Stimulated activated naive CD8-positive, alpha-beta T cell treated with anti-CD3 and anti-CD28 coated beads, Interleukin-15, amount 100 ng/mL, for 72 hours (primary cell): ENCODE data around the gene ITGA2.

Experiments
- ATAC-seq: fragments of 150-1000 bp; cut with Tn5 transposase; 2 replicates; pipeline ENCODE4 v1.10.0; 2021; ENCODE audit warnings: mild to moderate bottlenecking, moderate library complexity
- DNase-seq, 2 donors: peaks; one replicate each; pipeline ENCODE4 v3.0.0; 2021 to 2022
- H3K27ac Mint-ChIP-seq, 2 donors: one replicate each; pipeline ENCODE4 v1.8.0; 2022; ENCODE audit warnings: mild to moderate bottlenecking in 2 of 2, mixed read lengths in 2 of 2, moderate library complexity in 2 of 2
- H3K27me3 Mint-ChIP-seq: one replicate; pipeline ENCODE4 v1.8.0; 2022; ENCODE audit warnings: mixed read lengths
- H3K4me1 Mint-ChIP-seq: one replicate; pipeline ENCODE4 v1.8.0; 2022; ENCODE audit warnings: mild to moderate bottlenecking, mixed read lengths
- H3K4me3 Mint-ChIP-seq, 2 donors: one replicate each; pipeline ENCODE4 v1.8.0; 2022; ENCODE audit warnings: mild to moderate bottlenecking in 2 of 2, mixed read lengths in 2 of 2, moderate library complexity in 1 of 2
- H3K9me3 Mint-ChIP-seq, 2 donors: one replicate each; pipeline ENCODE4 v1.8.0; 2022; ENCODE audit warnings: mixed read lengths in 2 of 2

Gene ITGA2

GRCh38 chr5:52998552-52999313, 9.6 kb downstream of the ITGA2 start:
- Mint-ChIP-seq H3K27me3 (no peaks in the 10 kb centered on the region), H3K9me3 (no peaks in the 10 kb centered on the region), H3K4me1 (peaks cover 7% of the 10 kb centered on the region), H3K27ac (no peak overlapping the region), H3K4me3 (no peak overlapping the region)
- ATAC-seq (no peak), DNase-seq (no peak)

- peak; percentile 67 for ATAC-seq
Measured at GRCh38 chr5:52999344-52999949, 10.3 kb downstream of the ITGA2 start.

GRCh38 chr5:53001541-53001940, 12.4 kb downstream of the ITGA2 start:
- H3K4me1 Mint-ChIP-seq = peaks cover 32% of the 10 kb centered on the region
- H3K4me3 Mint-ChIP-seq = no peak overlapping the region
- no peaks in the 10 kb centered on the region for H3K9me3 Mint-ChIP-seq
- DNase-seq (no peak), ATAC-seq (no peak)
- H3K27ac Mint-ChIP-seq = no peak overlapping the region
- H3K27me3 Mint-ChIP-seq = no peaks in the 10 kb centered on the region

More at GRCh38 chr5:52999344-52999949, 10.3 kb downstream of the ITGA2 start:
- Mint-ChIP-seq H3K27ac (no peak overlapping the region), H3K4me1 (peaks cover 14% of the 10 kb centered on the region), H3K27me3 (no peaks in the 10 kb centered on the region), H3K4me3 (no peak overlapping the region), H3K9me3 (no peaks in the 10 kb centered on the region)
- DNase-seq = no peak

- H3K27ac Mint-ChIP-seq = no peak overlapping the region
- DNase-seq (no peak), ATAC-seq (no peak)
- H3K4me3 Mint-ChIP-seq = no peak overlapping the region
- H3K9me3 Mint-ChIP-seq = no peaks in the 10 kb centered on the region
- H3K27me3 Mint-ChIP-seq = no peaks in the 10 kb centered on the region
- H3K4me1 Mint-ChIP-seq = peaks cover 42% of the 10 kb centered on the region
Measured at GRCh38 chr5:53002491-53002890, 13.3 kb downstream of the ITGA2 start.

GRCh38 chr5:53003144-53003543, 14.0 kb downstream of the ITGA2 start:
- no peak overlapping the region for H3K4me3 Mint-ChIP-seq
- peaks cover 48% of the 10 kb centered on the region for H3K4me1 Mint-ChIP-seq
- no peak overlapping the region for H3K27ac Mint-ChIP-seq

GRCh38 chr5:53006911-53007890, 18.0 kb downstream of the ITGA2 start:
- no peaks in the 10 kb centered on the region for H3K9me3 Mint-ChIP-seq
- H3K27me3 Mint-ChIP-seq = no peaks in the 10 kb centered on the region
- peaks cover 77% of the 10 kb centered on the region for H3K4me1 Mint-ChIP-seq
- H3K27ac Mint-ChIP-seq = no peak overlapping the region
- ATAC-seq (no peak), DNase-seq (no peak)
- no peak overlapping the region for H3K4me3 Mint-ChIP-seq

More at GRCh38 chr5:53003144-53003543, 14.0 kb downstream of the ITGA2 start:
- no peaks in the 10 kb centered on the region for H3K9me3 Mint-ChIP-seq
- ATAC-seq (no peak), DNase-seq (no peak)
- no peaks in the 10 kb centered on the region for H3K27me3 Mint-ChIP-seq

- H3K4me3 Mint-ChIP-seq = no peak overlapping the region
- no peaks in the 10 kb centered on the region for H3K9me3 Mint-ChIP-seq
- H3K27me3 Mint-ChIP-seq = peaks cover 10% of the 10 kb centered on the region
- peak; percentile 96 for ATAC-seq
- DNase-seq = peak; percentile 33 to 63
- peak overlapping the region in 1 of 2 donors; percentile 81 for H3K27ac Mint-ChIP-seq
- peaks cover 71% of the 10 kb centered on the region for H3K4me1 Mint-ChIP-seq
Measured at GRCh38 chr5:53008751-53009150, 19.6 kb downstream of the ITGA2 start.

- no peaks in the 10 kb centered on the region for H3K9me3 Mint-ChIP-seq
- DNase-seq (no peak), ATAC-seq (peak; percentile 51)
- peak overlapping the region in 1 of 2 donors; percentile 2 for H3K4me3 Mint-ChIP-seq
- H3K27me3 Mint-ChIP-seq = peaks cover 17% of the 10 kb centered on the region
- H3K4me1 Mint-ChIP-seq = peaks cover 71% of the 10 kb centered on the region
- no peak overlapping the region for H3K27ac Mint-ChIP-seq
Measured at GRCh38 chr5:53009816-53010215, 20.7 kb downstream of the ITGA2 start.

GRCh38 chr5:53010814-53011213, 21.7 kb downstream of the ITGA2 start:
- H3K27ac Mint-ChIP-seq = no peak overlapping the region
- peaks cover 17% of the 10 kb centered on the region for H3K27me3 Mint-ChIP-seq
- no peak overlapping the region for H3K4me3 Mint-ChIP-seq
- peaks cover 71% of the 10 kb centered on the region for H3K4me1 Mint-ChIP-seq
- no peak for ATAC-seq
- no peaks in the 10 kb centered on the region for H3K9me3 Mint-ChIP-seq
- no peak for DNase-seq

GRCh38 chr5:53011233-53011632, 22.1 kb downstream of the ITGA2 start:
- H3K4me1 Mint-ChIP-seq = peaks cover 71% of the 10 kb centered on the region
- H3K27me3 Mint-ChIP-seq = peaks cover 17% of the 10 kb centered on the region
- ATAC-seq (no peak), DNase-seq (no peak)
- H3K4me3 Mint-ChIP-seq = no peak overlapping the region
- no peaks in the 10 kb centered on the region for H3K9me3 Mint-ChIP-seq
- H3K27ac Mint-ChIP-seq = no peak overlapping the region

GRCh38 chr5:53013857-53014256, 24.7 kb downstream of the ITGA2 start:
- Mint-ChIP-seq H3K4me3 (no peak overlapping the region), H3K27ac (no peak overlapping the region), H3K9me3 (peaks cover 0 to 7% of the 10 kb centered on the region in 2 donors), H3K4me1 (peaks cover 45% of the 10 kb centered on the region), H3K27me3 (peaks cover 33% of the 10 kb centered on the region)
- DNase-seq (no peak), ATAC-seq (no peak)

GRCh38 chr5:53017383-53017782, 28.2 kb downstream of the ITGA2 start:
- no peak for ATAC-seq
- Mint-ChIP-seq H3K4me1 (peaks cover 24% of the 10 kb centered on the region), H3K27me3 (peaks cover 45% of the 10 kb centered on the region), H3K4me3 (no peak overlapping the region), H3K27ac (no peak overlapping the region), H3K9me3 (peaks cover 0 to 7% of the 10 kb centered on the region in 2 donors)
- no peak for DNase-seq

GRCh38 chr5:53017794-53018391, 28.7 kb downstream of the ITGA2 start:
- Mint-ChIP-seq H3K4me3 (no peak overlapping the region), H3K27me3 (peaks cover 44% of the 10 kb centered on the region), H3K4me1 (peaks cover 24% of the 10 kb centered on the region), H3K27ac (no peak overlapping the region), H3K9me3 (peaks cover 0 to 7% of the 10 kb centered on the region in 2 donors)
- DNase-seq (no peak), ATAC-seq (no peak)

- no peak for DNase-seq
- no peak for ATAC-seq
- H3K4me1 Mint-ChIP-seq = peaks cover 18% of the 10 kb centered on the region
Measured at GRCh38 chr5:53019320-53019719, 30.2 kb downstream of the ITGA2 start.

GRCh38 chr5:53022930-53023511, 33.9 kb downstream of the ITGA2 start:
- H3K9me3 Mint-ChIP-seq = no peaks in the 10 kb centered on the region
- no peak overlapping the region for H3K4me3 Mint-ChIP-seq
- ATAC-seq (no peak), DNase-seq (no peak)
- H3K4me1 Mint-ChIP-seq = no peaks in the 10 kb centered on the region
- peaks cover 13% of the 10 kb centered on the region for H3K27me3 Mint-ChIP-seq
- H3K27ac Mint-ChIP-seq = no peak overlapping the region

More at GRCh38 chr5:53019320-53019719, 30.2 kb downstream of the ITGA2 start:
- Mint-ChIP-seq H3K27ac (no peak overlapping the region), H3K27me3 (peaks cover 30% of the 10 kb centered on the region), H3K4me3 (no peak overlapping the region), H3K9me3 (peaks cover 0 to 7% of the 10 kb centered on the region in 2 donors)
